ENCODE results near the gene POU4F2.
"Not testable (repeated sequence)": the region's sequence is repeated elsewhere in the genome, so short reads cannot be mapped to it uniquely, and the experiment has no call there.

Gene POU4F2

DNA sequence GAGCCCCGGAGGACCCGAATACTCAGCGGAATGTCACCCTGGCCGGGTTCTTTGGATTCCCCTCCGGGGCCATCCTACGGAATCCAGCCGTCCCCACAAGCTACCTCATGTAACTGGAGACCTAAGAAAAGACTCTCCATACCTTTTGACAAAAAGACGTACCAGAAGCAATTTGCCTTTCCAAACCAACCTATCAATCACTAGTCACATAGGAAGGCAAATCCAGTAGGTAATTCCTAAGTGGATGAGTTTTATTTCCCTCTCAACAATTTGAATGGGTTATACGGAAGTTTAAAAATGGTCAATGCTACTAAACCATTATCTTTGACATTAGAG lies 16.8 kb downstream of the POU4F2 start:
- DNase-seq, result no peak

DNA sequence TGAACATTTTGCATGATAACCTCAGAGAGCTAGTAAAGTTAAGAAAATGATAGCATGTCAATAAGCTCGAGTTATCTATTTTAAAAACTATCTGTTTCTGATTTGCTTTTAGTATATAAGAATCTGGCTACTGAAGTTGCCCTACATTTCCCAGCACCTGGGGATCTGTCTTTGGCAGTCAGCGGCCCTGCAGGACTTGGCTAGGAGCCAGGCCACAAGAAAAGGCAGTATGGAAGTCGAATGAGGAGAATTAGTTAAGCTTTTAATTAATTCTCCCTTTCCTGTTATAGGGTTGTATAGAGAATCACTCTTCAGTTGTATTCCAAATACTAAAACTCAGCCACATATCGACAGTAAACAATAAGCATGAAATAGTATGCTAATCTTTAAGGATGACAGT lies 22.7 kb downstream of the POU4F2 start:
- DNase-seq, result no peak

DNA sequence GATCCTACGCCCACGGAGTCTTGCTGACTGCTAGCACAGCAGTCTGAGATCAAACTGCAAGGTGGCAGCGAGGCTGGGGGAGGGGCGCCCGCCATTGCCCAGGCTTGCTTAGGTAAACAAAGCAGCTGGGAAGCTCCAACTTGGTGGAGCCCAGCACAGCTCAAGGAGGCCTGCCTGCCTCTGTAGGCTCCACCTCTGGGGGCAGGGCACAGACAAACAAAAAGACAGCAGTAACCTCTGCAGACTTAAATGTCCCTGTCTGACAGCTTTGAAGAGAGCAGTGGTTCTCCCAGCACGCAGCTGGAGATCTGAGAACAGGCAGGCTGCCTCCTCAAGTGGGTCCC lies 25.2 kb downstream of the POU4F2 start:
- not testable (repeated sequence) for DNase-seq

DNA sequence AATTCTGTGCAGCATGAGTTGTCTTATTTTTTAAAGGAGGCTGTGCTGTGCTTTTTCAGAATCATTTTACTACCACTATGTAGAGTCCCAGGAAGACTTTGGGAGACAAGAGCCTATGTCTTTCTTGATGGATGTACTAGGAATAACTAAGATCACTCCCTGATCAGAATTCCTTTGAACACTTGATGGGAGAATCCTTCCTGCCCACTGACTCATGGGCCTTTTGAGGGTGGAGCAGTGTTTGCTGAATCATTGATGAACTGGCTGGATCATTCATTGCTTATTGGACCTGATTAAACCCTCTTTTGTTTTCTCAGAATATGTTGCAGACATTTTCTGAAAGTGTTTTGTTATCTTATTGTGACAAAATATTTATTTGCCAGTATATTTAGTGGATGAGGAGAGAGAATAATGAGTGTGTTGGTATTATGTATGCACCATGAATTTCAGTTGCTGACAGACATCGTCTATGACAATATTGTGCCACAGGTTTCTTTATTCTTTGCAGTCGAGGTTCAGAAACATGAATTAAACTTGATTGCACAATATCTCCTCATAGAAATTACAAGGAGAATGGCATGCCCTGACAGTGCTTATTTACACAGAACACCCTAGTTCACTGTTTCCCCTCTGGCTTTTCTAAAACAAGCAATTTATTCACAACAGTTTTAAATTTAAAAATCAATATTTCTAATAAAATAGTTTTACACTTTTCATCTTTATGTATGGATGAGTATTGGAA lies 36.3 kb downstream of the POU4F2 start:
- DNase-seq, result no peak
